B cell (primary cell): Measurements from ENCODE around the gene ZNF808. TPM values are rescaled to one million over a fixed set of nuclear protein-coding genes. Genes with fewer than 3 reads are reported as not detected.
"Not testable (repeated sequence)": the region's sequence is repeated elsewhere in the genome, so short reads cannot be mapped to it uniquely, and the experiment has no call there.

Experiments used
- ATAC-seq: fragments of 200-7000 bp; cut with Tn5 transposase; one replicate; pipeline ENCODE4 v1.10.0; 2021; ENCODE audit warnings: low read depth, mild to moderate bottlenecking, moderate number of reproducible peaks, moderate library complexity
- CTCF ChIA-PET: fragments of 350-600 bp; sonication (Branson Sonifier 250); formaldehyde crosslinking; loops from one replicate; lab custom pipeline; 2021; ENCODE audit warnings: antibody characterized with exemption, inconsistent platforms; lab: Charles Lee
- POLR2A ChIA-PET: fragments of 350-600 bp; sonication (Branson Sonifier 250); formaldehyde crosslinking; loops from one replicate; lab custom pipeline; 2021; ENCODE audit warnings: antibody characterized with exemption; lab: Charles Lee
- DNase-seq: peaks from one replicate; pipeline ENCODE4 v3.0.0; 2013
- H2AFZ ChIP-seq: 2 replicates; pipeline ENCODE4 v1.6.1; 2012; ENCODE audit warnings: mild to moderate bottlenecking, low read depth, low read length; ENCODE audit not compliant: insufficient read depth, poor library complexity, severe bottlenecking
- H3K27ac ChIP-seq, 2 donors: 1 replicate in 1 of 2; 2 replicates in 1 of 2; pipeline ENCODE4 v1.5.1; 2012 to 2013; ENCODE audit warnings: low read length in 2 of 2, mild to moderate bottlenecking in 2 of 2, moderate library complexity in 1 of 2
- H3K27me3 ChIP-seq, 4 experiments: fragments of 200-600 bp in 1 of 4; sonication (generic) in 1 of 4; replicated peaks in 1 of 4; 1 replicate in 2 of 4; 2 replicates in 2 of 4; pipeline versions ENCODE4 v1.6.1 to v1.7.0; 2013 to 2016; ENCODE audit warnings: low read length in 3 of 4, mild to moderate bottlenecking in 2 of 4, mixed read lengths in 1 of 4, moderate library complexity in 1 of 4; ENCODE audit not compliant: insufficient read depth in 4 of 4, control insufficient read depth in 3 of 4; ENCODE audit errors: control extremely low read depth in 1 of 4
- H3K36me3 ChIP-seq, 2 experiments: replicated peaks in 1 of 2; 1 replicate in 1 of 2; 2 replicates in 1 of 2; pipeline versions ENCODE4 v1.6.1 to v1.7.1; 2013; ENCODE audit warnings: low read length in 1 of 2; ENCODE audit not compliant: insufficient read depth in 2 of 2, control insufficient read depth in 1 of 2; ENCODE audit errors: control extremely low read depth in 1 of 2, extremely low read depth in 1 of 2
- H3K4me1 ChIP-seq, 2 donors: fragments of 200-600 bp in 1 of 2; sonication (generic) in 1 of 2; 1 replicate in 1 of 2; 2 replicates in 1 of 2; pipeline versions ENCODE4 v1.5.1 to v1.6.1; 2013 to 2017; ENCODE audit warnings: low read length in 2 of 2; ENCODE audit not compliant: control insufficient read depth in 2 of 2, insufficient read depth in 2 of 2
- H3K4me2 ChIP-seq: replicated peaks from 2 replicates; pipeline ENCODE3; 2012; ENCODE audit warnings: mild to moderate bottlenecking, low read depth, low read length; ENCODE audit not compliant: poor library complexity, severe bottlenecking
- H3K4me3 ChIP-seq, 5 experiments: fragments of 200-600 bp in 1 of 5; sonication (generic) in 1 of 5; 1 replicate in 3 of 5; 2 replicates in 2 of 5; pipeline versions ENCODE4 v1.5.1 to v1.7.0; 2011 to 2016; ENCODE audit warnings: low read length in 4 of 5, mild to moderate bottlenecking in 4 of 5, low read depth in 2 of 5, control low read depth in 1 of 5, moderate library complexity in 1 of 5; ENCODE audit not compliant: insufficient read depth in 1 of 5; ENCODE audit errors: control extremely low read depth in 1 of 5, extremely low read depth in 1 of 5
- H3K79me2 ChIP-seq: fragments of 200-600 bp; sonication (generic); one replicate; pipeline ENCODE4 v1.6.0; 2016; ENCODE audit warnings: low read length; ENCODE audit not compliant: control insufficient read depth, insufficient read depth
- H3K9ac ChIP-seq: fragments of 200-600 bp; sonication (generic); 2 replicates; pipeline ENCODE4 v1.6.1; 2017; ENCODE audit warnings: mild to moderate bottlenecking, low read length, moderate library complexity
- H3K9me3 ChIP-seq, 3 donors: one replicate each; pipeline versions ENCODE4 v1.6.1 to v1.7.1; 2013; ENCODE audit warnings: low read length in 2 of 3; ENCODE audit not compliant: control insufficient read depth in 2 of 3, insufficient read depth in 1 of 3; ENCODE audit errors: control extremely low read depth in 1 of 3
- H4K20me1 ChIP-seq: 2 replicates; pipeline ENCODE4 v1.6.0; 2012; ENCODE audit warnings: mild to moderate bottlenecking, low read length; ENCODE audit not compliant: insufficient read depth, control insufficient read depth, poor library complexity, severe bottlenecking
- H3K27ac Mint-ChIP-seq: one replicate; pipeline ENCODE4 v1.8.0; 2021; ENCODE audit warnings: mixed read lengths
- H3K27me3 Mint-ChIP-seq: one replicate; pipeline ENCODE4 v1.8.0; 2021; ENCODE audit warnings: mixed read lengths
- H3K4me1 Mint-ChIP-seq: one replicate; pipeline ENCODE4 v1.8.0; 2021; ENCODE audit warnings: mixed read lengths
- H3K4me3 Mint-ChIP-seq: one replicate; pipeline ENCODE4 v1.8.0; 2021; ENCODE audit warnings: mixed read lengths
- H3K9me3 Mint-ChIP-seq: one replicate; pipeline ENCODE4 v1.8.0; 2022; ENCODE audit warnings: mixed read lengths; ENCODE audit not compliant: insufficient read depth
- CTCF ChIP-seq: fragments of 200-600 bp; IDR thresholded peaks from one replicate; pipeline ENCODE4 v1.8.0; 2022; ENCODE audit warnings: antibody characterized with exemption, mild to moderate bottlenecking
- EZH2 ChIP-seq: IDR thresholded peaks from 2 replicates; pipeline ENCODE4 v1.6.1; 2012; ENCODE audit warnings: borderline replicate concordance, low read depth, mild to moderate bottlenecking, moderate library complexity, low read length; ENCODE audit not compliant: insufficient read depth, poor library complexity, severe bottlenecking
- WGBS: methylation state at CpG from one replicate; pipeline ENCODE4 v1.1.5; 2013; ENCODE audit warnings: missing lambda C conversion rate; ENCODE audit not compliant: insufficient coverage; 5-methylcytosine and 5-hydroxymethylcytosine counted together
- intact Hi-C: fragments of 100-400 bp; cut with micrococcal nuclease; formaldehyde crosslinking; loops from one replicate; pipeline ENCODE4 v1.10.0; 2022
- polyA plus RNA-seq: library from polyadenylated mRNA; depleted of rRNA; stranded (reverse); fragments of >200 nt; gene quantifications from 2 replicates; pipeline ENCODE4 v1.2.3, GENCODE V29; 2012
- total RNA-seq, 2 donors: library from RNA; stranded (reverse); fragments of 120-200 nt in 1 of 2; gene quantifications; 1 replicate in 1 of 2; 2 replicates in 1 of 2; pipeline versions ENCODE4 v1.2.3 to v1.2.4, GENCODE V29; 2013 to 2022

Gene ZNF808
- total and polyA plus RNA-seq, 2 donors (not counting 1 experiment from before 2014, with no cell fraction given), result 8.8 to 56.0 TPM

DNA sequence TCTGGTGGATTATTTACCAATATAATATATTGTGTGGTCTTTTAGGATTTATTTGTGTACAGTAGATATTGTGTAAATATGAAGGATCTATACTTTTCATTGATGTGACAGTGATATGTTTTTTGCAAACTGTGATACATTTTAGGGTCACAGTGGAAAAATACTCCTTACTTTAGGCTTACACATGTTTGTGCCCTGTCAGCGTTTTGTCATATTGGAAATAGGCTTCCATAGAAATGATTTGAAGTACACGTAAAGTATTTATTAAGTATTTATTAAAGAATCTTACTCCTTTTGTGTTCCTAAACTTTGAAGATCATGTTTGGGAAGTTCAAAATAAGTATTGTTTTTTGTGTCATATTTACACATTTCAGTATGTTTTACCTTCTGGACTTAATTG lies 5.0 kb downstream of the ZNF808 start:
- Mint-ChIP-seq H3K4me1 (peaks cover 46% of the 10 kb centered on the region), H3K27me3 (no peaks in the 10 kb centered on the region), H3K4me3 (no peak overlapping the region), H3K27ac (no peak overlapping the region), H3K9me3 (no peaks in the 10 kb centered on the region)
- H3K4me1 ChIP-seq, result peaks cover 11 to 30% of the 10 kb centered on the region in 2 donors
- ChIA-PET CTCF (no interaction called here), POLR2A (no interaction called here)
- intact Hi-C loops, result no loop called here
- peaks cover 0 to 20% (median 0%) of the 10 kb centered on the region in 3 donors for H3K9me3 ChIP-seq
- H3K79me2 ChIP-seq, result peaks cover 56% of the 10 kb centered on the region
- ATAC-seq, result no peak
- H2AFZ ChIP-seq, result no peak overlapping the region
- no peak for TF ChIP-seq EZH2
- H3K4me2 ChIP-seq, result no peak overlapping the region
- H4K20me1 ChIP-seq, result no peaks in the 10 kb centered on the region
- no peak overlapping the region for H3K4me3 ChIP-seq
- WGBS, result no CpG with 5 or more reads among the region's 2 CpGs
- no peak for DNase-seq
- no peak overlapping the region for H3K9ac ChIP-seq
- peaks cover 0 to 4% of the 10 kb centered on the region in 2 experiments for H3K36me3 ChIP-seq
- no peak overlapping the region for H3K27ac ChIP-seq
- H3K27me3 ChIP-seq, result no peaks in the 10 kb centered on the region

- H3K4me3 ChIP-seq, result no peak overlapping the region
- peaks cover 33% of the 10 kb centered on the region for H3K4me1 Mint-ChIP-seq
- intact Hi-C loops, result loop anchor here (2.0 kb wide), 1 partner anchor 67 kb away; no protein-coding TSS in a partner anchor
- H2AFZ ChIP-seq, result no peak overlapping the region
- H3K4me2 ChIP-seq, result no peak overlapping the region
- DNase-seq (no peak), ATAC-seq (no peak)
- peaks cover 0 to 4% of the 10 kb centered on the region in 2 experiments for H3K36me3 ChIP-seq
- TF ChIP-seq EZH2, result no peak
- no peak for TF ChIP-seq CTCF
- H3K27me3 Mint-ChIP-seq, result no peaks in the 10 kb centered on the region
- H3K27ac ChIP-seq, result no peak overlapping the region
- H4K20me1 ChIP-seq, result no peaks in the 10 kb centered on the region
- H3K27ac Mint-ChIP-seq, result no peak overlapping the region
- peaks cover 2 to 18% of the 10 kb centered on the region in 2 donors for H3K4me1 ChIP-seq
- H3K79me2 ChIP-seq, result peaks cover 41% of the 10 kb centered on the region
- WGBS, result no CpG with 5 or more reads among the region's 5 CpGs
- no peaks in the 10 kb centered on the region for H3K27me3 ChIP-seq
- peak overlapping the region; percentile 52 for H3K4me3 Mint-ChIP-seq
- H3K9ac ChIP-seq, result no peak overlapping the region
- H3K9me3 ChIP-seq, result peaks cover 0 to 20% (median 0%) of the 10 kb centered on the region in 3 donors
- H3K9me3 Mint-ChIP-seq, result no peaks in the 10 kb centered on the region
- ChIA-PET CTCF (no interaction called here), POLR2A (interaction anchor here (0.7 kb wide), 1 partner anchor 446 kb away, joined by 6 read pairs; no protein-coding TSS in a partner anchor)
Measured at GRCh38 chr19:52533901-52534300, 6.4 kb downstream of the ZNF808 start.

GRCh38 chr19:52535385-52535770 lies 7.9 kb downstream of the ZNF808 start:
- Histone ChIP-seq H3K4me1 (peaks cover 2 to 18% of the 10 kb centered on the region in 2 donors), H3K9me3 (peaks cover 0 to 18% (median 0%) of the 10 kb centered on the region in 3 donors), H3K79me2 (peaks cover 42% of the 10 kb centered on the region), H3K9ac (peak overlapping the region; percentile 74), H3K4me3 (peak overlapping the region in 4 of 5 experiments; percentile 75 to 86 (median 80)), H2AFZ (peak overlapping the region; percentile 85), H3K4me2 (peak overlapping the region; percentile 67)
- POLR2A ChIA-PET, H3K36me3 ChIP-seq, H3K9me3 Mint-ChIP-seq, H3K27ac ChIP-seq, CTCF ChIA-PET, H3K27me3 Mint-ChIP-seq, H4K20me1 ChIP-seq, H3K27me3 ChIP-seq, DNase-seq: not testable (repeated sequence)
- 5% methylated on average over 15 of the region's 15 CpGs for WGBS
- H3K27ac Mint-ChIP-seq, result peak overlapping the region; percentile 90
- ATAC-seq, result peak; percentile 4
- intact Hi-C loops, result loop anchor here (1.0 to 5.0 kb wide), 4 partner anchors 8 to 393 kb away; partner anchors contain the start of genes ZNF808 and ZNF83
- peaks cover 30% of the 10 kb centered on the region for H3K4me1 Mint-ChIP-seq
- peak overlapping the region; percentile 95 for H3K4me3 Mint-ChIP-seq
